ENCODE results near the gene RNF2.
"Not testable (repeated sequence)": the region's sequence is repeated elsewhere in the genome, so short reads cannot be mapped to it uniquely, and the experiment has no call there.

The RNF2 gene

GRCh38 chr1:185044981-185045813 lies at the start of gene RNF2:
RNF2 (plus strand) TSS chr1:185045558; CDS start chr1:185087554, 41,996 bp downstream.
- peak; percentile 25 for DNase-seq (ENCODE audit: extremely low read depth, low read depth)
- no peak for TF ChIP-seq CTCF (IDR thresholded peaks at IDR 0.05; ENCODE audit: low read depth, low read length)

GRCh38 chr1:184999974-185000373 lies 45.4 kb upstream of the RNF2 start:
- DNase-seq (ENCODE audit: extremely low read depth, low read depth), result not testable (repeated sequence)

- not testable (repeated sequence) for DNase-seq (ENCODE audit: extremely low read depth, low read depth)
Measured at GRCh38 chr1:185001312-185001880, 44.0 kb upstream of the RNF2 start.

GRCh38 chr1:185008838-185009237 lies 36.5 kb upstream of the RNF2 start:
- no peak for DNase-seq (ENCODE audit: extremely low read depth, low read depth)
- TF ChIP-seq CTCF (IDR thresholded peaks at IDR 0.05; ENCODE audit: low read depth, low read length), result no peak

GRCh38 chr1:185010361-185010760 lies 35.0 kb upstream of the RNF2 start:
- no peak for TF ChIP-seq CTCF (IDR thresholded peaks at IDR 0.05; ENCODE audit: low read depth, low read length)
- DNase-seq (ENCODE audit: extremely low read depth, low read depth), result no peak

- no peak for TF ChIP-seq CTCF (IDR thresholded peaks at IDR 0.05; ENCODE audit: low read depth, low read length)
- DNase-seq (ENCODE audit: extremely low read depth, low read depth), result no peak
Measured at GRCh38 chr1:185014941-185015340, 30.4 kb upstream of the RNF2 start.

GRCh38 chr1:185015631-185016030 lies 29.7 kb upstream of the RNF2 start:
- TF ChIP-seq CTCF (IDR thresholded peaks at IDR 0.05; ENCODE audit: low read depth, low read length), result no peak
- no peak for DNase-seq (ENCODE audit: extremely low read depth, low read depth)

- TF ChIP-seq CTCF (IDR thresholded peaks at IDR 0.05; ENCODE audit: low read depth, low read length), result no peak
- DNase-seq (ENCODE audit: extremely low read depth, low read depth), result no peak
Measured at GRCh38 chr1:185016880-185017279, 28.5 kb upstream of the RNF2 start.
